GM12878 (cell line): ENCODE results near the gene MITF.

Experiments
- BMI1 ChIP-seq: fragments of 450-650 bp; IDR thresholded peaks from 2 replicates; pipeline ENCODE4 v1.6.1; 2016; ENCODE audit warnings: mild to moderate bottlenecking, moderate library complexity, borderline replicate concordance
- CTCF ChIP-seq, 3 experiments: IDR thresholded peaks in 2 of 3; conservative IDR thresholded peaks in 1 of 3; 2 replicates each; pipeline ENCODE4 v1.5.1; 2011; ENCODE audit warnings: low read depth in 3 of 3, low read length in 3 of 3, mild to moderate bottlenecking in 3 of 3, control low read depth in 2 of 3, moderate library complexity in 2 of 3, inconsistent platforms in 1 of 3, mixed read lengths in 1 of 3; ENCODE audit not compliant: control insufficient read depth in 2 of 3, insufficient read depth in 1 of 3; ENCODE audit errors: extremely low read depth in 1 of 3
- EZH2 ChIP-seq: IDR thresholded peaks from 2 replicates; pipeline ENCODE4 v1.6.1; 2012; ENCODE audit warnings: low read depth, mild to moderate bottlenecking, control low read depth, inconsistent platforms, low read length, borderline replicate concordance; ENCODE audit not compliant: control insufficient read depth
- FOXM1 ChIP-seq: IDR thresholded peaks from 2 replicates; pipeline ENCODE4 v1.6.1; 2012; ENCODE audit warnings: low read depth, mild to moderate bottlenecking, inconsistent platforms, low read length, moderate library complexity
- HDAC6 ChIP-seq: fragments of 200-600 bp; sonication (generic); IDR thresholded peaks from one replicate; pipeline ENCODE4 v1.8.0; 2017; ENCODE audit warnings: antibody characterized with exemption; ENCODE audit not compliant: unreplicated experiment
- JUND ChIP-seq: IDR thresholded peaks from 2 replicates; pipeline ENCODE4 v1.6.1; 2012; ENCODE audit warnings: low read depth, mild to moderate bottlenecking, low read length, improper control_type of control experiment, moderate library complexity
- MAX ChIP-seq: IDR thresholded peaks from 2 replicates; pipeline ENCODE4 v1.6.1; 2012; ENCODE audit warnings: low read depth, low read length, improper control_type of control experiment
- RFX5 ChIP-seq: IDR thresholded peaks from 2 replicates; pipeline ENCODE4 v1.6.1; 2011; ENCODE audit warnings: low read depth, low read length, improper control_type of control experiment
- TCF7 ChIP-seq: IDR thresholded peaks from 2 replicates; pipeline ENCODE4 v1.6.1; 2014; ENCODE audit warnings: antibody characterized with exemption, borderline replicate concordance
- TF ChIP-seq, protein P1 (sequence below): IDR thresholded peaks from 2 replicates; pipeline ENCODE4 v1.6.1; 2012; ENCODE audit warnings: mild to moderate bottlenecking, low read depth, low read length

DNA sequence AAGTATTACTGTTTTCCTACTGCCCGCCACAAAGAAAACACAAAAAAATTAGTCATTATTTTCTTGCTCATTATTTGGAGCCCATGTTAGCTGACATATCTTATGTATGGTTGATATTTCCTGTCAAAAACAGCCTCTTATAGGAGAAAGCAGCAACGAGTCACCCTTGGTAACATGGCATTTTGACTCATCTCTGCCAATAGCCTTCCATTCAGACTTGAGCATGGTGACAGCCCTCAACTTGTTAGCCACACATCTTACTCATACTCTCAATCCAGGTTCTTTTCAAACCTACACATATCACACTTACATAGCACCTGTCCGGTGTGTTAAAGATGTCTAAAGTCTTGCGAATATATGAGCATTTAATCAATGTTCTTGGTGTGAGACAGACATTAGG is 150.8 kb downstream of the MITF start:
- no peak for TF ChIP-seq CTCF (IDR thresholded peaks at IDR 0.05 in 2 of 3, conservative IDR thresholded peaks at IDR 0.05 in 1 of 3; ENCODE audit: control insufficient read depth in 2 of 3, extremely low read depth in 1 of 3, insufficient read depth in 1 of 3, low read depth in 3 of 3, low read length in 3 of 3)
- no peak for TF ChIP-seq HDAC6
- no peak for TF ChIP-seq TCF7
- TF ChIP-seq FOXM1, result no peak
- no peak for TF ChIP-seq BMI1
- no peak for TF ChIP-seq RFX5
- no peak for TF ChIP-seq EZH2
- TF ChIP-seq, protein P1, sequence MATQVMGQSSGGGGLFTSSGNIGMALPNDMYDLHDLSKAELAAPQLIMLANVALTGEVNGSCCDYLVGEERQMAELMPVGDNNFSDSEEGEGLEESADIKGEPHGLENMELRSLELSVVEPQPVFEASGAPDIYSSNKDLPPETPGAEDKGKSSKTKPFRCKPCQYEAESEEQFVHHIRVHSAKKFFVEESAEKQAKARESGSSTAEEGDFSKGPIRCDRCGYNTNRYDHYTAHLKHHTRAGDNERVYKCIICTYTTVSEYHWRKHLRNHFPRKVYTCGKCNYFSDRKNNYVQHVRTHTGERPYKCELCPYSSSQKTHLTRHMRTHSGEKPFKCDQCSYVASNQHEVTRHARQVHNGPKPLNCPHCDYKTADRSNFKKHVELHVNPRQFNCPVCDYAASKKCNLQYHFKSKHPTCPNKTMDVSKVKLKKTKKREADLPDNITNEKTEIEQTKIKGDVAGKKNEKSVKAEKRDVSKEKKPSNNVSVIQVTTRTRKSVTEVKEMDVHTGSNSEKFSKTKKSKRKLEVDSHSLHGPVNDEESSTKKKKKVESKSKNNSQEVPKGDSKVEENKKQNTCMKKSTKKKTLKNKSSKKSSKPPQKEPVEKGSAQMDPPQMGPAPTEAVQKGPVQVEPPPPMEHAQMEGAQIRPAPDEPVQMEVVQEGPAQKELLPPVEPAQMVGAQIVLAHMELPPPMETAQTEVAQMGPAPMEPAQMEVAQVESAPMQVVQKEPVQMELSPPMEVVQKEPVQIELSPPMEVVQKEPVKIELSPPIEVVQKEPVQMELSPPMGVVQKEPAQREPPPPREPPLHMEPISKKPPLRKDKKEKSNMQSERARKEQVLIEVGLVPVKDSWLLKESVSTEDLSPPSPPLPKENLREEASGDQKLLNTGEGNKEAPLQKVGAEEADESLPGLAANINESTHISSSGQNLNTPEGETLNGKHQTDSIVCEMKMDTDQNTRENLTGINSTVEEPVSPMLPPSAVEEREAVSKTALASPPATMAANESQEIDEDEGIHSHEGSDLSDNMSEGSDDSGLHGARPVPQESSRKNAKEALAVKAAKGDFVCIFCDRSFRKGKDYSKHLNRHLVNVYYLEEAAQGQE, result no peak
- TF ChIP-seq MAX, result no peak
- TF ChIP-seq JUND, result no peak
